ENCODE measurements around the gene GLMN.

GLMN gene

DNA sequence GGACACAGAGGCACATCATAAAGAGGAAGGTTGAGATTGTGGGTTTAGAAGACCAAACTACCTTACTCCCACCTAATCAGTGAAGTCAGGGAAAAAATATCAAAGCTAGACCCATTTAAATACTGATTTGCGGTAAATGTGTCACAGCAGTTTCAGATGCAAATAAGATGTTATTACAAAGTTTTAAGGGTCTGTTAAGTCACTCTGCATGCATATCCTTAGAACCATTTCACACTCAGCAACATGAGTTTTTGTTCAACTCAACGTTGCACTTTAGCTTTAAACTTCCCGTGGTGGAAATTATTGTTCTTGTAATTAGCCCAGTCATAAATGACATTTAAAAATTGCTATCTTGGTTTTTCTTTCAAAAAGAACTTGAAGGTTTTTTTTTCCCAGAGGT is 34.9 kb upstream of the GLMN start:
- no peak for DNase-seq

DNA sequence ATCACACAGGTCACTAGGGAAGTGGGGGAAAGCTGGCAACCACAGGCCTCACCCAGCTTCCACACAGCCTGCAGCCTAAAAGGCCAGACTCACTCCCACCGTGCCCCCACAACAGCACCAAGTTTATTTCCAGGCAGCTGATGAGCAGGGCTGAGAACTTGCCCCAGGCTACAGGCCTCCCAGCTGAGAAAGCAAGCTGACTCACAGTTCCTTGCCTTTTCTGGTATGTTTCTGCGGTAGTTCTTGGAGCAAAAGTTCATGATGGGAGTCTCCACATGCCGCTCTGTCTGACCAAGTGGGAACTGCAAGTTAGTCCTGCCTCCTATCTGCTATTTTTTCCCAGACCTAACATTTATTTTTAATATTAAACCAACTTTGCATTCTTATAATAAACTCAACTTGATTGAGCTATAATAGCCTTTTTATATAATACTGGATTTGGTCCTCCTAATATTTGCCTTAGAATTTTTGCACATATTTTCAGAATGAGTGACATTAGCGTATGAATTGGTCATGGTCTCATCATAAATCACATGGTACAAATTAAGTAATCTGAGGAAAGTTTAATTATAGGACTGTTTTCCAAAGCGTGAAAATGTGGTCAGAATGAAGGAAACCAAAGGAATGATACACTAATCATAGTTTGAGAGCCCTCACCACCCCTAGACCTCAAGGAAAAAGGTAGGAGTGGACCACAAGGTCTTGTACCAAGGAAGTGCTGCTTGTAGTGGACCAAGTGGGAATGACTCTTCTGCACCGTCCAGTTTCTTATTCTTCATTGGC is 30.8 kb upstream of the GLMN start:
- no peaks in the 10 kb centered on the region for H3K9me3 ChIP-seq
- TF ChIP-seq, protein P1, sequence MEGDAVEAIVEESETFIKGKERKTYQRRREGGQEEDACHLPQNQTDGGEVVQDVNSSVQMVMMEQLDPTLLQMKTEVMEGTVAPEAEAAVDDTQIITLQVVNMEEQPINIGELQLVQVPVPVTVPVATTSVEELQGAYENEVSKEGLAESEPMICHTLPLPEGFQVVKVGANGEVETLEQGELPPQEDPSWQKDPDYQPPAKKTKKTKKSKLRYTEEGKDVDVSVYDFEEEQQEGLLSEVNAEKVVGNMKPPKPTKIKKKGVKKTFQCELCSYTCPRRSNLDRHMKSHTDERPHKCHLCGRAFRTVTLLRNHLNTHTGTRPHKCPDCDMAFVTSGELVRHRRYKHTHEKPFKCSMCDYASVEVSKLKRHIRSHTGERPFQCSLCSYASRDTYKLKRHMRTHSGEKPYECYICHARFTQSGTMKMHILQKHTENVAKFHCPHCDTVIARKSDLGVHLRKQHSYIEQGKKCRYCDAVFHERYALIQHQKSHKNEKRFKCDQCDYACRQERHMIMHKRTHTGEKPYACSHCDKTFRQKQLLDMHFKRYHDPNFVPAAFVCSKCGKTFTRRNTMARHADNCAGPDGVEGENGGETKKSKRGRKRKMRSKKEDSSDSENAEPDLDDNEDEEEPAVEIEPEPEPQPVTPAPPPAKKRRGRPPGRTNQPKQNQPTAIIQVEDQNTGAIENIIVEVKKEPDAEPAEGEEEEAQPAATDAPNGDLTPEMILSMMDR (IDR thresholded peaks at IDR 0.05; ENCODE audit: low read depth, low read length), result no peak
- no peaks in the 10 kb centered on the region for H3K27me3 ChIP-seq
- H3K4me1 ChIP-seq, result no peaks in the 10 kb centered on the region
- no peak for DNase-seq
- H3K36me3 ChIP-seq, result no peaks in the 10 kb centered on the region
- H3K4me3 ChIP-seq (ENCODE audit: low read depth, low read length), result no peak overlapping the region

More for the DNA sequence above, 34.9 kb upstream of the GLMN start:
- Histone ChIP-seq H3K4me1 (no peaks in the 10 kb centered on the region), H3K4me3 (ENCODE audit: low read depth, low read length) (no peak overlapping the region), H3K9me3 (no peaks in the 10 kb centered on the region), H3K27me3 (no peaks in the 10 kb centered on the region), H3K36me3 (no peaks in the 10 kb centered on the region)
- TF ChIP-seq, protein P1 (IDR thresholded peaks at IDR 0.05; ENCODE audit: low read depth, low read length), result no peak

DNA sequence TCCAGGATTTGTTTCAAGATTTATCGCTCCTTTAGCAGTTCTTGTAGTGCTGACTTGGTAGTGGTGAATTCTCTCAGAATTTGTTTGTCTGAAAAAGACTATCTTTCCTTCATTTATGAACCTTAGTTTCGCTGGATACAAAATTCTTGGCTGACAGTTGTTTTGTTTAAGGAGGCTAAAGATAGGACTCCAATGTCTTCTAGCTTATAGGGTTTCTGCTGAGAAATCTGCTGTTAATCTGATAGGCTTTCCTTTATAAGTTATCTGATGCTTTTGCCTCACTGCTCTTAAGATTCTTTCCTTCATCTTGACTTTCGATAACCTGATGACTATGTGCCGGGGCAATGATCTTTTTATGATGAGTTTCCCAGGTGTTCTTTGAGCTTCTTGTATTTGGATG is 29.0 kb upstream of the GLMN start:
- Histone ChIP-seq H3K4me3 (ENCODE audit: low read depth, low read length) (no peak overlapping the region), H3K36me3 (no peaks in the 10 kb centered on the region), H3K27me3 (no peaks in the 10 kb centered on the region), H3K9me3 (no peaks in the 10 kb centered on the region), H3K4me1 (no peaks in the 10 kb centered on the region)
- no peak for DNase-seq
- TF ChIP-seq, protein P1 (IDR thresholded peaks at IDR 0.05; ENCODE audit: low read depth, low read length), result no peak

- Histone ChIP-seq H3K4me1 (no peaks in the 10 kb centered on the region), H3K9me3 (no peaks in the 10 kb centered on the region), H3K27me3 (no peaks in the 10 kb centered on the region), H3K4me3 (ENCODE audit: low read depth, low read length) (no peak overlapping the region), H3K36me3 (no peaks in the 10 kb centered on the region)
- TF ChIP-seq, protein P1 (IDR thresholded peaks at IDR 0.05; ENCODE audit: low read depth, low read length), result no peak
- DNase-seq, result no peak
Observed at GRCh38 chr1:92326681-92327080, 27.9 kb upstream of the GLMN start.

DNA sequence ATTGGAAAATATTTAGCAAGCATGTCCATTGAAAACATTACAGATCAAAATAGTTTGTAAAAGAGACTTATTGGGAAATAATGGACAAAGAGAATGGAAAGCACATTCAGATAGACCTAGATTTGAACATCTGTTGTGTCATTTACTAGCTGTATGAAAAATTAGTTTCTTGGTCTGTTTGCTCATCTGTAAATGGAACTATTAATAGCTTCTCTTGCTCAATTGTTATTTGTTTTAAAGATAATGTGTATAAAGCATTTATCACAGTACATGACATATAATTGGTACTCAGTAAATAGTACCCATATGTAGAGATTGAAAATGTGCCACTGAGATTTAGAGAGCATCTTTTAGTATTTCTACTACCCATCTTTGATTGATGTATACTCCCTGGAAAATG is 26.0 kb upstream of the GLMN start:
- no peaks in the 10 kb centered on the region for H3K36me3 ChIP-seq
- TF ChIP-seq, protein P1 (IDR thresholded peaks at IDR 0.05; ENCODE audit: low read depth, low read length), result no peak
- no peaks in the 10 kb centered on the region for H3K9me3 ChIP-seq
- no peak for DNase-seq
- no peaks in the 10 kb centered on the region for H3K4me1 ChIP-seq
- H3K4me3 ChIP-seq (ENCODE audit: low read depth, low read length), result no peak overlapping the region
- no peaks in the 10 kb centered on the region for H3K27me3 ChIP-seq
